Activated naive CD4-positive, alpha-beta T cell treated with anti-CD3 and anti-CD28 coated beads for 36 hours (primary cell): ENCODE results near the gene ZC3HAV1L. TPM values are rescaled to one million over a fixed set of nuclear protein-coding genes. Genes with fewer than 3 reads are reported as not detected.
A peak's percentile ranks its signal among the peaks of the same experiment; 100 is the strongest.

ENCODE experiments used
- CTCF ChIA-PET: fragments of 350-600 bp; sonication (Branson Sonifier 250); formaldehyde crosslinking; loops from one replicate; lab custom pipeline; 2021; ENCODE audit warnings: antibody characterized with exemption; lab: Charles Lee
- DNase-seq: peaks from one replicate; pipeline ENCODE4 v3.0.0-alpha.2; 2020
- H3K27ac Mint-ChIP-seq: one replicate; pipeline ENCODE4 v1.8.0; 2021; ENCODE audit warnings: mild to moderate bottlenecking, mixed read lengths
- H3K27me3 Mint-ChIP-seq: one replicate; pipeline ENCODE4 v1.8.0; 2021; ENCODE audit warnings: low read depth, mixed read lengths
- H3K36me3 Mint-ChIP-seq: one replicate; pipeline ENCODE4 v1.8.0; 2021; ENCODE audit warnings: low read depth, mixed read lengths
- H3K4me1 Mint-ChIP-seq: one replicate; pipeline ENCODE4 v1.8.0; 2021; ENCODE audit warnings: low read depth, mixed read lengths
- H3K4me3 Mint-ChIP-seq: one replicate; pipeline ENCODE4 v1.8.0; 2021; ENCODE audit warnings: mild to moderate bottlenecking, moderate library complexity, mixed read lengths
- H3K9me3 Mint-ChIP-seq: one replicate; pipeline ENCODE4 v1.8.0; 2021; ENCODE audit warnings: mixed read lengths
- intact Hi-C: fragments of 100-400 bp; cut with micrococcal nuclease; formaldehyde crosslinking; loops from one replicate; pipeline ENCODE4 v1.15.1; 2023
- total RNA-seq, 2 experiments: library from RNA; stranded (reverse); gene quantifications; one replicate each; pipeline ENCODE4 v1.2.3, GENCODE V29; 2021

Gene ZC3HAV1L
- total RNA-seq, 2 experiments from 2014 or later = 4.5 to 5.1 TPM

GRCh38 chr7:139051655-139052054, 15.8 kb upstream of the ZC3HAV1L start:
- H3K9me3 Mint-ChIP-seq = no peaks in the 10 kb centered on the region
- H3K4me1 Mint-ChIP-seq = peaks cover 46% of the 10 kb centered on the region
- peaks cover 69% of the 10 kb centered on the region for H3K36me3 Mint-ChIP-seq
- peak overlapping the region; percentile 53 for H3K27ac Mint-ChIP-seq
- no peak overlapping the region for H3K4me3 Mint-ChIP-seq
- intact Hi-C loops = no loop called here
- DNase-seq = no peak
- CTCF ChIA-PET = interaction anchor here (0.6 to 3.8 kb wide), 4 partner anchors 24 to 322 kb away, joined by 3 to 19 read pairs (median 4); no protein-coding TSS in a partner anchor
- H3K27me3 Mint-ChIP-seq = no peaks in the 10 kb centered on the region

DNA sequence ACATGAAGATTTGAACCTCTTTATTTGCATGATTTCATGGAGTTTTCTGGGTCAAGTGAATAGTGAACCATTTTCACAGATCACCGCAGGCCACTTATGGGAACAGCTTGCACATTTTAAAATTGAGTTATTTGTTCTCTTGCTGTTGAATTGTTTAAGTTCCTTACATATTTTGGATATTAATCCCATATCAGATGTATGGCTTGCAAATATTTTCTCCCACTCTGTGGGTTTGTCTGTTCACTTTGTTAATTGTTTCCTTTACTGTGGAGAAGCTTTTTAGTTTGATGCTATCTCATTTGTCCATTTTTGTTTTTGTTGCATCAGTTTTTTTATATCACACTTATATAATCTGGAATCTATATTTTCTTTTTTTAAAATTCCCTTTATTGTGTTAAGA, 14.1 kb upstream of the ZC3HAV1L start:
- no peaks in the 10 kb centered on the region for H3K27me3 Mint-ChIP-seq
- no peak overlapping the region for H3K4me3 Mint-ChIP-seq
- peaks cover 56% of the 10 kb centered on the region for H3K4me1 Mint-ChIP-seq
- intact Hi-C loops = no loop called here
- CTCF ChIA-PET = interaction anchor here (0.7 to 3.0 kb wide), 4 partner anchors 10 to 279 kb away, joined by 3 to 7 read pairs (median 4); no protein-coding TSS in a partner anchor
- H3K9me3 Mint-ChIP-seq = no peaks in the 10 kb centered on the region
- H3K36me3 Mint-ChIP-seq = peaks cover 77% of the 10 kb centered on the region
- DNase-seq = no peak
- peak overlapping the region; percentile 70 for H3K27ac Mint-ChIP-seq

GRCh38 chr7:139049111-139049510, 13.3 kb upstream of the ZC3HAV1L start:
- intact Hi-C loops = no loop called here
- H3K27me3 Mint-ChIP-seq = no peaks in the 10 kb centered on the region

GRCh38 chr7:139047970-139048369, 12.1 kb upstream of the ZC3HAV1L start:
- peaks cover 56% of the 10 kb centered on the region for H3K4me1 Mint-ChIP-seq
- peak; percentile 41 for DNase-seq
- peaks cover 71% of the 10 kb centered on the region for H3K36me3 Mint-ChIP-seq
- H3K4me3 Mint-ChIP-seq = no peak overlapping the region
- CTCF ChIA-PET = interaction anchor here (1.2 to 3.0 kb wide), 4 partner anchors 12 to 31 kb away, joined by 3 to 7 read pairs (median 5); no protein-coding TSS in a partner anchor
- intact Hi-C loops = no loop called here
- no peaks in the 10 kb centered on the region for H3K9me3 Mint-ChIP-seq
- peak overlapping the region; percentile 69 for H3K27ac Mint-ChIP-seq
- H3K27me3 Mint-ChIP-seq = no peaks in the 10 kb centered on the region

More at GRCh38 chr7:139049111-139049510, 13.3 kb upstream of the ZC3HAV1L start:
- no peaks in the 10 kb centered on the region for H3K9me3 Mint-ChIP-seq
- CTCF ChIA-PET = interaction anchor here (1.1 to 3.0 kb wide), 3 partner anchors 11 to 26 kb away, joined by 4 to 7 read pairs (median 5); no protein-coding TSS in a partner anchor
- no peak for DNase-seq
- H3K27ac Mint-ChIP-seq = peak overlapping the region; percentile 70
- H3K36me3 Mint-ChIP-seq = peaks cover 75% of the 10 kb centered on the region
- no peak overlapping the region for H3K4me3 Mint-ChIP-seq
- peaks cover 57% of the 10 kb centered on the region for H3K4me1 Mint-ChIP-seq

GRCh38 chr7:139046143-139046542, 10.3 kb upstream of the ZC3HAV1L start:
- Mint-ChIP-seq H3K27me3 (no peaks in the 10 kb centered on the region), H3K36me3 (peaks cover 61% of the 10 kb centered on the region), H3K4me3 (no peak overlapping the region), H3K27ac (no peak overlapping the region), H3K9me3 (no peaks in the 10 kb centered on the region), H3K4me1 (peaks cover 55% of the 10 kb centered on the region)
- CTCF ChIA-PET = interaction anchor here (0.9 to 1.0 kb wide), 2 partner anchors 13 to 334 kb away, joined by 3 read pairs; no protein-coding TSS in a partner anchor
- no peak for DNase-seq
- intact Hi-C loops = no loop called here

GRCh38 chr7:139044813-139045794, 9.3 kb upstream of the ZC3HAV1L start:
- Mint-ChIP-seq H3K4me3 (no peak overlapping the region), H3K27ac (peak overlapping the region; percentile 59), H3K4me1 (peaks cover 55% of the 10 kb centered on the region), H3K36me3 (peaks cover 57% of the 10 kb centered on the region), H3K27me3 (no peaks in the 10 kb centered on the region), H3K9me3 (no peaks in the 10 kb centered on the region)
- intact Hi-C loops = loop anchor here (1.0 to 2.0 kb wide), 2 partner anchors 10 to 30 kb away; no protein-coding TSS in a partner anchor
- peak; percentile 33 for DNase-seq
- CTCF ChIA-PET = interaction anchor here (0.6 to 1.4 kb wide), 2 partner anchors 28 to 189 kb away, joined by 3 to 6 read pairs; no protein-coding TSS in a partner anchor

GRCh38 chr7:139043823-139044812, 8.3 kb upstream of the ZC3HAV1L start:
- Mint-ChIP-seq H3K27me3 (no peaks in the 10 kb centered on the region), H3K4me3 (no peak overlapping the region), H3K9me3 (no peaks in the 10 kb centered on the region), H3K4me1 (peaks cover 46% of the 10 kb centered on the region), H3K36me3 (peaks cover 48% of the 10 kb centered on the region), H3K27ac (peak overlapping the region; percentile 59)
- DNase-seq = peak; percentile 76
- CTCF ChIA-PET = interaction anchor here (0.9 to 1.4 kb wide), 4 partner anchors 27 to 158 kb away, joined by 3 to 6 read pairs (median 3); no protein-coding TSS in a partner anchor
- intact Hi-C loops = loop anchor here (1.0 to 2.0 kb wide), 2 partner anchors 9 to 31 kb away; no protein-coding TSS in a partner anchor

- H3K4me3 Mint-ChIP-seq = no peak overlapping the region
- no peaks in the 10 kb centered on the region for H3K27me3 Mint-ChIP-seq
- no peak overlapping the region for H3K27ac Mint-ChIP-seq
- DNase-seq = no peak
- H3K4me1 Mint-ChIP-seq = peaks cover 28% of the 10 kb centered on the region
- CTCF ChIA-PET = interaction anchor here (0.9 to 1.1 kb wide), 2 partner anchors 34 to 155 kb away, joined by 3 read pairs; no protein-coding TSS in a partner anchor
- intact Hi-C loops = no loop called here
- peaks cover 28% of the 10 kb centered on the region for H3K36me3 Mint-ChIP-seq
- H3K9me3 Mint-ChIP-seq = no peaks in the 10 kb centered on the region
Measured at GRCh38 chr7:139041378-139042085, 5.7 kb upstream of the ZC3HAV1L start.

DNA sequence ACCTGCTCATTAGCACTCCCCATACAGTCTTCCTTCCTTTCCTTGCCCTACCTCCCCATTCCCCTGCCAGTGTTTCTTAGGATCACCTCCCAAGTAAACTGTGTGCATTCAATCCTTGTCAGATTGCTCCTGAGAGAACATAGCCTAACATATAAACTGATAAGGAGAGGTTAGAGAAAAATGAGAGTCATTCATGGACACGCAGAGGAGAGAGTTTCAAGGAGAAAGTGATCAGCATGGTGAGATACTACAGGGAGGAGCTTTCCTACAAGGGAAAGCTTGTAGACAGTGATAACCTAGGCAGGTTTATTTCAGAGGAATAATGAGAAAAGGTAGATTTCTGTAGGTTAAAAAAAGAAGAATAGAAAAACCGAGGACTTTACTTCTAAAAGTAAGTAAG, 2.8 kb upstream of the ZC3HAV1L start:
- Mint-ChIP-seq H3K4me3 (no peak overlapping the region), H3K9me3 (no peaks in the 10 kb centered on the region), H3K4me1 (peaks cover 19% of the 10 kb centered on the region), H3K27ac (no peak overlapping the region), H3K27me3 (no peaks in the 10 kb centered on the region), H3K36me3 (peaks cover 5% of the 10 kb centered on the region)
- intact Hi-C loops = loop anchor here (5.0 kb wide), 2 partner anchors 304 to 324 kb away; partner anchors contain the start of gene FMC1
- CTCF ChIA-PET = no interaction called here
- no peak for DNase-seq

DNA sequence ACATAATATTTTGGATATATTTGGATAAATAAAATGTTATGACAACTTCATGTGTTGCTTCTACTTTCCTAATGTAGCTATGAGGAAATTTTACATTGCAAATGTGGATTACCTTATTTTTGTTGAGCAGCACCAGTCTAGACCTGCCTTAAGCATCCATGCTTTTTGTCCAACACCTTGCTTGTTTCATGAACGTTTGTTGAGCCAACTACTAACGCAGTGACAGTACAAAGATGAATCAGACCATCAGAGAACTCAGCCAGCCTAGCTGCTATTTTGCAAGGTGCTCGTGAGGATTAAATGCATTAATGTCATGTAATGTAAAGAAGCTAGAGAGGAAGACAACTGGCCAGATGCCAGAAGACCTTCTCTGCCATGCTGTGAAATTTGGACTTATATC, 1.1 kb upstream of the ZC3HAV1L start:
- CTCF ChIA-PET = interaction anchor here (0.9 to 1.3 kb wide), 3 partner anchors 17 to 38 kb away, joined by 3 to 8 read pairs (median 3); no protein-coding TSS in a partner anchor
- Mint-ChIP-seq H3K4me3 (no peak overlapping the region), H3K9me3 (no peaks in the 10 kb centered on the region), H3K4me1 (peaks cover 18% of the 10 kb centered on the region), H3K27me3 (no peaks in the 10 kb centered on the region), H3K36me3 (peaks cover 3% of the 10 kb centered on the region), H3K27ac (no peak overlapping the region)
- intact Hi-C loops = loop anchor here (5.0 kb wide), 2 partner anchors 305 to 325 kb away; partner anchors contain the start of gene FMC1
- no peak for DNase-seq
